Bronchial epithelial cell (primary cell): ENCODE measurements around the gene BRI3. TPM values are rescaled to one million over a fixed set of nuclear protein-coding genes. Genes with fewer than 3 reads are reported as not detected.
"Not testable (repeated sequence)": the region's sequence is repeated elsewhere in the genome, so short reads cannot be mapped to it uniquely, and the experiment has no call there.

Experiments
- DNase-seq: peaks from one replicate; pipeline ENCODE4 v3.0.0-alpha.2; 2010; ENCODE audit warnings: low read depth
- FAIRE-seq: peaks from 2 replicates; lab custom pipeline; 2011; peaks lifted over from hg19 to GRCh38; lab: Jason Lieb, UNC
- H3K27me3 ChIP-seq: 2 replicates; pipeline ENCODE4 v1.5.1; 2011; ENCODE audit warnings: low read length; ENCODE audit not compliant: control insufficient read depth, insufficient read depth
- H3K36me3 ChIP-seq: 2 replicates; pipeline ENCODE4 v1.5.1; 2011; ENCODE audit warnings: low read length; ENCODE audit not compliant: control insufficient read depth, insufficient read depth
- H3K4me3 ChIP-seq: 2 replicates; pipeline ENCODE4 v1.5.1; 2011; ENCODE audit warnings: mild to moderate bottlenecking, low read depth, low read length, control low read depth
- total RNA-seq: library from RNA; depleted of rRNA; stranded (reverse); fragments of >200 nt; gene quantifications from 2 replicates; pipeline ENCODE4 v1.2.1, GENCODE V29; 2014
- TF ChIP-seq, protein P1 (sequence below): IDR thresholded peaks from 2 replicates; pipeline ENCODE4 v1.5.1; 2011; ENCODE audit warnings: mild to moderate bottlenecking, moderate library complexity, low read length, control low read depth, inconsistent platforms; ENCODE audit not compliant: insufficient read depth, severe bottlenecking

Gene BRI3
- total RNA-seq, 1 donor from 2014 or later: 53.7 TPM

DNA sequence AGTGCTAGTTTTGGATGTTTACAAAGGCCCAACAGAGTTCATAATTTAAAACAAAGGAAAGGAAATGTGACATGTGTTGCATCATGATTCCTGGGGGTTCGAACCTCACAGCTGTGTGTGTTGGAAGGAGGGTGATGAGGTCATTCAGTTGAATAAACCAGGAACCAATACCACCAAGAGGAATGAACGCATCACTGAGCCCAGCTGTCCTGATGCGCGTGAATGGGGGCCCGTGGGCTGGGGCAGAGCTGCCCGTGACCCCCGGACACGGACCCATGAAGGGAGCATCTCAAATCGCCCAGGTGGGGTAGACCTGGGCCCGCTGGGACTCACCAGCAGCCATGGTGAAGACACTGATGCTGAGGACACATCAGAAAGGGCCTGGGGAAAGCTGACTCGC is 33.0 kb downstream of the BRI3 start:
- TF ChIP-seq, protein P1, sequence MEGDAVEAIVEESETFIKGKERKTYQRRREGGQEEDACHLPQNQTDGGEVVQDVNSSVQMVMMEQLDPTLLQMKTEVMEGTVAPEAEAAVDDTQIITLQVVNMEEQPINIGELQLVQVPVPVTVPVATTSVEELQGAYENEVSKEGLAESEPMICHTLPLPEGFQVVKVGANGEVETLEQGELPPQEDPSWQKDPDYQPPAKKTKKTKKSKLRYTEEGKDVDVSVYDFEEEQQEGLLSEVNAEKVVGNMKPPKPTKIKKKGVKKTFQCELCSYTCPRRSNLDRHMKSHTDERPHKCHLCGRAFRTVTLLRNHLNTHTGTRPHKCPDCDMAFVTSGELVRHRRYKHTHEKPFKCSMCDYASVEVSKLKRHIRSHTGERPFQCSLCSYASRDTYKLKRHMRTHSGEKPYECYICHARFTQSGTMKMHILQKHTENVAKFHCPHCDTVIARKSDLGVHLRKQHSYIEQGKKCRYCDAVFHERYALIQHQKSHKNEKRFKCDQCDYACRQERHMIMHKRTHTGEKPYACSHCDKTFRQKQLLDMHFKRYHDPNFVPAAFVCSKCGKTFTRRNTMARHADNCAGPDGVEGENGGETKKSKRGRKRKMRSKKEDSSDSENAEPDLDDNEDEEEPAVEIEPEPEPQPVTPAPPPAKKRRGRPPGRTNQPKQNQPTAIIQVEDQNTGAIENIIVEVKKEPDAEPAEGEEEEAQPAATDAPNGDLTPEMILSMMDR: no peak
- Histone ChIP-seq H3K27me3 (no peaks in the 10 kb centered on the region), H3K4me3 (no peak overlapping the region), H3K36me3 (peaks cover 20% of the 10 kb centered on the region)
- peak; percentile 20 for DNase-seq
- FAIRE-seq: no peak

GRCh38 chr7:98315318-98315993 is 34.0 kb downstream of the BRI3 start:
- no peak for FAIRE-seq
- TF ChIP-seq, protein P1: no peak

GRCh38 chr7:98315994-98316527 is 34.6 kb downstream of the BRI3 start:
- H3K4me3 ChIP-seq, H3K27me3 ChIP-seq, FAIRE-seq, DNase-seq: not testable (repeated sequence)
- H3K36me3 ChIP-seq: peaks cover 19% of the 10 kb centered on the region

More at GRCh38 chr7:98315318-98315993, 34.0 kb downstream of the BRI3 start:
- H3K27me3 ChIP-seq: no peaks in the 10 kb centered on the region
- DNase-seq: no peak
- H3K36me3 ChIP-seq: peaks cover 22% of the 10 kb centered on the region
- no peak overlapping the region for H3K4me3 ChIP-seq

GRCh38 chr7:98317366-98318040 is 36.0 kb downstream of the BRI3 start:
- H3K36me3 ChIP-seq: peaks cover 16% of the 10 kb centered on the region
- TF ChIP-seq, protein P1: no peak
- DNase-seq: no peak
- no peaks in the 10 kb centered on the region for H3K27me3 ChIP-seq
- no peak overlapping the region for H3K4me3 ChIP-seq
- no peak for FAIRE-seq

GRCh38 chr7:98319176-98319575 is 37.7 kb downstream of the BRI3 start:
- DNase-seq (no peak), FAIRE-seq (no peak)
- TF ChIP-seq, protein P1: no peak
- Histone ChIP-seq H3K27me3 (no peaks in the 10 kb centered on the region), H3K4me3 (no peak overlapping the region), H3K36me3 (peaks cover 15% of the 10 kb centered on the region)

- FAIRE-seq (no peak), DNase-seq (no peak)
- TF ChIP-seq, protein P1: no peak
- H3K4me3 ChIP-seq: no peak overlapping the region
- peaks cover 10% of the 10 kb centered on the region for H3K36me3 ChIP-seq
- no peaks in the 10 kb centered on the region for H3K27me3 ChIP-seq
These were observed 39.8 kb downstream of the BRI3 start for GRCh38 chr7:98321301-98321700.
